Anterior cingulate cortex (tissue), 58 donors: ENCODE data around the gene DNAH3.

ENCODE experiments used
- DNase-seq, 58 donors: peaks; one replicate each; lab custom pipeline; 2025; lab: John Stamatoyannopoulos, UW

Gene DNAH3

GRCh38 chr16:20894388-20894787 is 256.3 kb downstream of the DNAH3 start:
- DNase-seq = no peak

- no peak for DNase-seq
These were observed 260.9 kb downstream of the DNAH3 start for GRCh38 chr16:20889625-20890275.

- no peak for DNase-seq
These were observed 263.4 kb downstream of the DNAH3 start for GRCh38 chr16:20887207-20887606.

GRCh38 chr16:20886320-20886719 is 264.3 kb downstream of the DNAH3 start:
- no peak for DNase-seq

GRCh38 chr16:20884240-20884556 is 266.4 kb downstream of the DNAH3 start:
- no peak for DNase-seq

- no peak for DNase-seq
These were observed 266.9 kb downstream of the DNAH3 start for GRCh38 chr16:20883554-20884239.
